GM10248 (cell line): Measurements from ENCODE around the gene FAM229B.

Experiments
- CTCF ChIA-PET: fragments of 300-600 bp; sonication (Branson Sonifier 250); formaldehyde crosslinking; extraction: SDS; loops from one replicate; lab custom pipeline; 2021; ENCODE audit warnings: antibody characterized with exemption; lab: Yijun Ruan, JAX
- POLR2A ChIA-PET: fragments of 350-650 bp; sonication (Branson Sonifier 250); formaldehyde crosslinking; extraction: SDS; loops from one replicate; lab custom pipeline; 2020; ENCODE audit warnings: antibody characterized with exemption; lab: Yijun Ruan, JAX
- DNase-seq: peaks from one replicate; pipeline ENCODE4 v3.0.0; 2012; ENCODE audit errors: extremely low spot score
- TF ChIP-seq, protein P1 (sequence below): IDR thresholded peaks from 2 replicates; pipeline ENCODE4 v1.5.1; 2012; ENCODE audit warnings: mild to moderate bottlenecking, low read depth; ENCODE audit errors: extremely low read depth, missing control alignments, control extremely low read depth

The FAM229B gene, protein sequence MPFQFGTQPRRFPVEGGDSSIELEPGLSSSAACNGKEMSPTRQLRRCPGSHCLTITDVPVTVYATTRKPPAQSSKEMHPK

DNA sequence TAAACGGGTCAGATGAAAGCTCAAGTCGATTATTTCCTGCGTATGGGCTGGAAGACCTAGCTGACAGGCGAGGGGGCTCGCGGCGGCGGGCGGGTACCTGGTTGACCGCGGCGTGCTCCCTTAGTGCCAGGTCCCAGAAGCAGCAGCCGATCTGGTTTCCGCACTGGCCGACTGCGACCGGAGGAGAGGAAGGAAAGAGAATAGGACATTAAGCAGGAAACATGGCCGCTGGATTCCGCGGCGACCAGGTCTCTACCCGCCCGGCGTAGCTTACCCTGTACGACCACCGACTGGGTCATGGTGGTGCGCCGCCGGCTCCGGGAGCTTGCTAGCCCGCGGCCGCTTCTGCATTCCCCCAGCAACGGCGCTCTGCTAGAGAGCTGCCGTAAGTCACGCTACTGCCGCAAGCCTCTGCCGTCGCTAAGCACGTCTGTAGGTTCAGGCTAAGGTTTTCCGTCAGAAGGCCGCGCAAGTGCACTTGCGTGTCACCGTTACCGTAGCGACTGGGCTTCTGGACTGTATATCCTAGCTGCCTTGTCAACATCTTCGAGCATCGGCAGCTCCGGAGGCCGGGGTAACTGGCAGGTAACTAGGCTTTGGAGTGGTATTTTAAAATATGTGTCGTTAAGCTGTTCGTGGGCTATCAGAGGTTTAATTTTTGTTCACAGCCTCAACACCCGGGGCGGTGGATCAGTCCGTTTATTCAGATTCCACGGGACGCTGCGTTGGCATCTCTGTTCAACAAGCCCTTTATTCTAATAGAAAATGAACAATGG lies at the start of gene FAM229B, which contains the start of gene TUBE1:
TSS of gene FAM229B (plus strand) at position 456 of the 776 bp plus-strand sequence. CDS start 11,693 bp downstream, outside the sequence.
TSS of gene TUBE1 (minus strand) at position 347 of the 776 bp plus-strand sequence. CDS start at position 299, 48 bp downstream.
- CTCF ChIA-PET, result interaction anchor here (0.9 to 3.4 kb wide), 20 partner anchors 9 to 1104 kb away, joined by 3 to 38 read pairs (median 4); no protein-coding TSS in a partner anchor
- POLR2A ChIA-PET, result interaction anchor here (0.6 to 0.7 kb wide), 2 partner anchors 44 to 482 kb away, joined by 3 to 5 read pairs; partner anchors contain the start of gene TRAF3IP2
- DNase-seq, result peak; percentile 89
- TF ChIP-seq, protein P1, sequence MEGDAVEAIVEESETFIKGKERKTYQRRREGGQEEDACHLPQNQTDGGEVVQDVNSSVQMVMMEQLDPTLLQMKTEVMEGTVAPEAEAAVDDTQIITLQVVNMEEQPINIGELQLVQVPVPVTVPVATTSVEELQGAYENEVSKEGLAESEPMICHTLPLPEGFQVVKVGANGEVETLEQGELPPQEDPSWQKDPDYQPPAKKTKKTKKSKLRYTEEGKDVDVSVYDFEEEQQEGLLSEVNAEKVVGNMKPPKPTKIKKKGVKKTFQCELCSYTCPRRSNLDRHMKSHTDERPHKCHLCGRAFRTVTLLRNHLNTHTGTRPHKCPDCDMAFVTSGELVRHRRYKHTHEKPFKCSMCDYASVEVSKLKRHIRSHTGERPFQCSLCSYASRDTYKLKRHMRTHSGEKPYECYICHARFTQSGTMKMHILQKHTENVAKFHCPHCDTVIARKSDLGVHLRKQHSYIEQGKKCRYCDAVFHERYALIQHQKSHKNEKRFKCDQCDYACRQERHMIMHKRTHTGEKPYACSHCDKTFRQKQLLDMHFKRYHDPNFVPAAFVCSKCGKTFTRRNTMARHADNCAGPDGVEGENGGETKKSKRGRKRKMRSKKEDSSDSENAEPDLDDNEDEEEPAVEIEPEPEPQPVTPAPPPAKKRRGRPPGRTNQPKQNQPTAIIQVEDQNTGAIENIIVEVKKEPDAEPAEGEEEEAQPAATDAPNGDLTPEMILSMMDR, result no peak

DNA sequence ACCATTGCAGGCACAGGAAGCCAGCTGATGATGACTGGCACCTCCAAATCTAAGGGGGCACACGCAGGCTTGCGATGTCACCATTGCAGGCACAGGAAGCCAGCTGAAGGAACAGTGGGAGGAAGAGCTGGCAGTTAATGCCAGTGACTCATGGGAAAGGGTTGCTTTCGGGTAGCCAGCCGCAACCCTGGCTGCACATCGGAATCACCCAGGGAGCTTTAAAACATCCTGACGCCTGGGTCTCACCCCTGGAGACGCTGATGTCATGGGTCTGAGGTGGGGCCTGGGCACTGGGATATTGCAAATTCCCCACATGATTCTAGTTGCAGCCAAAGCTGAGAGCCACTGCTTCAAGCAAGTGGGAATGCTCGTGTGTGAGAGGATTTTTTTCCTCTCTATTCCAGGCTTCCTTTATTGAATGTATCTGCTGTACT lies 49.6 kb upstream of the FAM229B start:
- ChIA-PET POLR2A (no interaction called here), CTCF (interaction anchor here (1.0 to 2.6 kb wide), 4 partner anchors 10 to 317 kb away, joined by 3 to 19 read pairs (median 5); no protein-coding TSS in a partner anchor)
- TF ChIP-seq, protein P1, result no peak
- no peak for DNase-seq

- no peak for DNase-seq
- ChIA-PET POLR2A (no interaction called here), CTCF (interaction anchor here (1.0 to 2.6 kb wide), 6 partner anchors 10 to 317 kb away, joined by 3 to 19 read pairs (median 4); no protein-coding TSS in a partner anchor)
- TF ChIP-seq, protein P1, result no peak
Observed at GRCh38 chr6:112038268-112038667, 49.1 kb upstream of the FAM229B start.

GRCh38 chr6:112038756-112039430 lies 48.5 kb upstream of the FAM229B start:
- ChIA-PET POLR2A (no interaction called here), CTCF (interaction anchor here (1.0 to 7.5 kb wide), 8 partner anchors 11 to 780 kb away, joined by 3 to 101 read pairs (median 7); a partner anchor contains a TSS)
- DNase-seq, result no peak
- TF ChIP-seq, protein P1, result no peak

DNA sequence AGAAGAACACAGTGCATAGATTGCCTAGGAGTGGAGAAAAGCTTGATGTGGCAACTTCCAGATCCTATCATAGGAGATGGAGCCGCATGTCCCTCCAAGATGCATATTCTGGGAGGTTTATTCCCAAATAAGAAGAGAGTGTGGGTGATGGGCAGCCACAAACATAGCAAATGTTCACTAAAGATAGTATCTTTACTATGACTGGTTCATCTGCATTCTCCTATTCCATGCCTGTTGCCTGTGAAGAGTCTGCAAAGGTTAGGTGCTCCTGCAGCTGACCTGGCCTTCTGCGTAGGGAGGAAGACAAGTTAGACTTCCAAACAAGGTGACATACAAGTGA lies 48.0 kb upstream of the FAM229B start:
- TF ChIP-seq, protein P1, result no peak
- no peak for DNase-seq
- POLR2A ChIA-PET, result no interaction called here
- CTCF ChIA-PET, result interaction anchor here (1.6 to 7.5 kb wide), 7 partner anchors 11 to 780 kb away, joined by 3 to 101 read pairs (median 8); a partner anchor contains a TSS

GRCh38 chr6:112040956-112041355 lies 46.4 kb upstream of the FAM229B start:
- TF ChIP-seq, protein P1, result no peak
- ChIA-PET POLR2A (interaction anchor here (0.6 kb wide), 1 partner anchor 196 kb away, joined by 3 read pairs; no protein-coding TSS in a partner anchor), CTCF (interaction anchor here (0.7 to 7.5 kb wide), 13 partner anchors 9 to 782 kb away, joined by 3 to 101 read pairs (median 8); partner anchors contain the start of gene FYN)
- DNase-seq, result no peak
